HAP-1 (cell line): ENCODE data around the gene CELA1.
"Not testable (repeated sequence)": the region's sequence is repeated elsewhere in the genome, so short reads cannot be mapped to it uniquely, and the experiment has no call there.

Experiments
- DNase-seq, 2 experiments: peaks; one replicate each; pipeline ENCODE4 v3.0.0-alpha.2; 2016 to 2020; ENCODE audit warnings: low spot score in 2 of 2
- H3K27me3 ChIP-seq: fragments of 250-450 bp; sonication (Bioruptor Pico); 2 replicates; pipeline ENCODE4 v1.5.1; 2020; ENCODE audit warnings: low read depth, mild to moderate bottlenecking, moderate library complexity
- H3K36me3 ChIP-seq: fragments of 250-450 bp; sonication (Bioruptor Pico); replicated peaks from 2 replicates; pipeline ENCODE4 v1.5.1; 2020; ENCODE audit warnings: mild to moderate bottlenecking
- H3K4me1 ChIP-seq: fragments of 250-450 bp; sonication (Bioruptor Pico); 2 replicates; pipeline ENCODE4 v1.5.1; 2020; ENCODE audit warnings: mild to moderate bottlenecking
- H3K4me3 ChIP-seq: fragments of 250-450 bp; sonication (Bioruptor Pico); 2 replicates; pipeline ENCODE4 v1.5.1; 2020; ENCODE audit warnings: mild to moderate bottlenecking, moderate library complexity
- H3K9me3 ChIP-seq: fragments of 250-450 bp; sonication (Bioruptor Pico); 2 replicates; pipeline ENCODE4 v1.5.1; 2020; ENCODE audit warnings: mild to moderate bottlenecking, moderate library complexity
- in situ Hi-C: fragments of 300-500 bp; cut with MboI; formaldehyde crosslinking; loops from 3 replicates; pipeline ENCODE4 v1.14.3; 2020; ENCODE audit warnings: low sequenced_read_pairs, inconsistent platforms, mixed read lengths

CELA1 gene

DNA sequence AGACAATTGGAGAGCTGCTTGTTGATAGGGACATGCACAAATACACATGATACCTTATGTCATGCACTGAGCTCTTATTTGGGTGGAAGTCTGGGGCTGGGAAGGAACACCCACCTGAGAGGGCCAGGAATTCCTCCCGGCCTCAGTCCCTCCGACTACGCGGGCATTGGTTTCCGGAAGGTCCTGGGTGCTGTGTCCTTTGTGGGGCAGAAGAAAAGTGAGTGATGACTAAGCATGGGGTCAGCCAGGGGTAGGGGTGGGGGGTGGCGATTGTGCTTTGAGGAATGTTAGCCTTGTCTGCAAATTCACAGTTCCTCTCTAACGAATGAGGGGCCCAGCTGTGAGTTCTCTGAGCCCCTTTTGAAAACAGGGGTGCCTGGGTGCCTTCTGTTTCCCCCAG is 798 bp downstream of the CELA1 start:
- in situ Hi-C loops, result loop anchor here (25.0 kb wide), 1 partner anchor 533 kb away; no protein-coding TSS in a partner anchor
- H3K4me3 ChIP-seq, result no peak overlapping the region
- no peaks in the 10 kb centered on the region; the same call in 1 of the 2 replicates for H3K4me1 ChIP-seq

DNA sequence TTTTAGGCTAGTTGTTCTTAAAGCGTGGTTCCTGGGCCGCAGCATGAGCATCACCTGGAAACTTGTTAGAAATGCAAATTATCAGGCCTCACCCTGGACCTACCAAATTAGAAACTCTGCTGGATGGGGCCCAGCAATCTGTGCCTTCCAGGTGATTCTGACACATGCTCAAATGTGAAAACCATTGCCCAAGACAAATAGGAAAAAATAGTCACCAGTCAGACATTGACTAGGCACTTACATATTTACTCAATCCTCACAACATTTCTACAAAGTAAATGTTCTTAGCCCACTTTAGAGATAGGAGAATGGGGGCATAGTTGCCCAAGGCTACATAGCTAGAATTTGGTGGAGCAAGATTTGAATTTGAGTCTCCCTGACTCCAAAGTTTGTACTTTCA is 3.3 kb downstream of the CELA1 start:
- no peaks in the 10 kb centered on the region for H3K9me3 ChIP-seq
- DNase-seq, result no peak
- H3K36me3 ChIP-seq, result no peaks in the 10 kb centered on the region
- in situ Hi-C loops, result loop anchor here (25.0 kb wide), 1 partner anchor 531 kb away; no protein-coding TSS in a partner anchor
- H3K4me3 ChIP-seq, result no peak overlapping the region
- no peaks in the 10 kb centered on the region; the same call in 1 of the 2 replicates for H3K4me1 ChIP-seq
- H3K27me3 ChIP-seq, result no peaks in the 10 kb centered on the region

More for the DNA sequence above, 798 bp downstream of the CELA1 start:
- DNase-seq, result no peak
- no peaks in the 10 kb centered on the region for H3K36me3 ChIP-seq
- H3K9me3 ChIP-seq, result no peaks in the 10 kb centered on the region
- no peaks in the 10 kb centered on the region for H3K27me3 ChIP-seq

DNA sequence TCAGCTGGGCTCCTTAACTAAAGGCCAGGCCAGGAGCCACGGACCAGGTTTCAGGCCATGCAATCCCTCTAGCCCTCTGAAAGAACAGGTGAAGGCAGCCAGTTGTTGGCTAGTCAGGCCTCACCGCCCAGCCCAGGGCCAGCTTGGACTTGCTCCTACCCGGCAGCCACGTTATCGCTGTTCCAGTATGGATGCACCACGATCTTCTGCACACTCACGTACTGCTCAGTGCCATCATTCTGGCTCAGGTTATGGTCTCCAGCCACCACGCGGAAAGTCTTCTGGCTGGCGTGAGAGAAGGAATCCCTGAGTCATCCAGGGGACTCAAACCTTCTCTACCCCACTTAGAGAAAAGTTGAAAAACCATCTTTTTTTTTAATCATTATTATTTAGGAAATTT is 4.1 kb downstream of the CELA1 start:
- Histone ChIP-seq H3K4me3 (no peak overlapping the region), H3K4me1 (no peaks in the 10 kb centered on the region; the same call in 1 of the 2 replicates), H3K36me3 (no peaks in the 10 kb centered on the region), H3K9me3 (no peaks in the 10 kb centered on the region), H3K27me3 (no peaks in the 10 kb centered on the region)
- in situ Hi-C loops, result loop anchor here (25.0 kb wide), 1 partner anchor 530 kb away; no protein-coding TSS in a partner anchor
- no peak for DNase-seq

GRCh38 chr12:51341251-51342007 is 5.0 kb downstream of the CELA1 start:
- H3K27me3 ChIP-seq, result no peaks in the 10 kb centered on the region
- in situ Hi-C loops, result loop anchor here (25.0 kb wide), 1 partner anchor 529 kb away; no protein-coding TSS in a partner anchor
- H3K4me3 ChIP-seq, result no peak overlapping the region
- peak; percentile 80 for DNase-seq
- no peaks in the 10 kb centered on the region; the same call in 1 of the 2 replicates for H3K4me1 ChIP-seq
- no peaks in the 10 kb centered on the region for H3K36me3 ChIP-seq
- 0 out of 2 replicates have a peak, but pooled peaks cover 3% of the 10 kb centered on the region for H3K9me3 ChIP-seq

DNA sequence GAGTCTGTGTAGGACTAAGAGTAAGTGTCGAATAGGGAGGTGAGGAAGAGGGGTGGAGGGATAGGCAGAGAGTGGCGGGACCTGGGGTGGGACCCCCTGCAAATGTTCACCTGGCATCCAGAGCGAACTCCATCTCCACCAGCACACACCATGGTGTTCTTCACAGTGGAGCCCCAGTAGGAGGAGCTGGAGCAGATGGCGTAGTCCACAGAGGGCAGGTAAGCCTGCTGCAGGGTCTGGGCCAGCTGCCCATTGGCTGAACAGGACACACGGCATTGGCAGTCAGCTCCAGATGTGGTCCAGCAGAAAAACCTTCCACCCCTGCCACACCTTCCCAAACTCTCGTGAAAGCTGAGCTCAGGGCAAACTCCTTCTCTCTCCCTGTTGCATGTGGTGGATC is 6.7 kb downstream of the CELA1 start:
- H3K4me1 ChIP-seq, result no peaks in the 10 kb centered on the region; the same call in 1 of the 2 replicates
- H3K4me3 ChIP-seq, result no peak overlapping the region
- no peaks in the 10 kb centered on the region for H3K36me3 ChIP-seq
- 0 out of 2 replicates have a peak, but pooled peaks cover 3% of the 10 kb centered on the region for H3K9me3 ChIP-seq
- in situ Hi-C loops, result loop anchor here (25.0 kb wide), 1 partner anchor 527 kb away; no protein-coding TSS in a partner anchor
- DNase-seq, result no peak
- H3K27me3 ChIP-seq, result no peaks in the 10 kb centered on the region

DNA sequence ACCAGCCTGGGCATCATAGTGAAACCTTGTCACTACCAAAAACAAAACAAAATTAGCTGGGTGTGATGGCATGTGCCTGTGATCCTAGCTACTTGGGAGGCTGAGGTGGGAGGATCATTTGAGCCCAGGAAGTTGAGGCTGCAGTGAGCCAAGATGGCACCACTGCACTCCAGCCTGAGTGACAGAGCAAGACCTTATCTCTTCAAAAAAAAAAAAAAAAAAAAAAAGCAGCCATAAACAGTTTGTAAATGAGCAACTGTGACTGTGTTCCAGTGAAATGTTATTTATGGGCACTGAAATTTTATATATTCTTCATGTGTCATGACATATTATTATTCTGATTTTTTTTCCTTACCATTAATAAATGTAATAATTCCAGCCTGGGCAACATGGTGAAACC is 9.1 kb downstream of the CELA1 start:
- not testable (repeated sequence) for H3K27me3 ChIP-seq, H3K36me3 ChIP-seq, H3K4me3 ChIP-seq, H3K9me3 ChIP-seq, H3K4me1 ChIP-seq, DNase-seq
- in situ Hi-C loops, result loop anchor here (25.0 kb wide), 1 partner anchor 525 kb away; no protein-coding TSS in a partner anchor

GRCh38 chr12:51335931-51336330 is 10.5 kb downstream of the CELA1 start:
- no peaks in the 10 kb centered on the region for H3K36me3 ChIP-seq
- no peaks in the 10 kb centered on the region for H3K27me3 ChIP-seq
- H3K4me3 ChIP-seq, result no peak overlapping the region
- no peak for DNase-seq
- in situ Hi-C loops, result loop anchor here (25.0 kb wide), 1 partner anchor 524 kb away; no protein-coding TSS in a partner anchor
- 0 out of 2 replicates have a peak, but pooled peaks cover 3% of the 10 kb centered on the region for H3K9me3 ChIP-seq
- H3K4me1 ChIP-seq, result peaks cover 7% of the 10 kb centered on the region; the same call in 1 of the 2 replicates

GRCh38 chr12:51334764-51335163 is 11.7 kb downstream of the CELA1 start:
- 0 out of 2 replicates have a peak, but pooled peaks cover 3% of the 10 kb centered on the region for H3K9me3 ChIP-seq
- no peaks in the 10 kb centered on the region for H3K36me3 ChIP-seq
- no peak for DNase-seq
- no peak overlapping the region for H3K4me3 ChIP-seq
- H3K4me1 ChIP-seq, result peaks cover 7% of the 10 kb centered on the region; the same call in 1 of the 2 replicates
- no peaks in the 10 kb centered on the region for H3K27me3 ChIP-seq
- in situ Hi-C loops, result loop anchor here (25.0 kb wide), 1 partner anchor 522 kb away; no protein-coding TSS in a partner anchor

GRCh38 chr12:51333536-51333935 is 12.9 kb downstream of the CELA1 start:
- Histone ChIP-seq H3K4me1 (peaks cover 7% of the 10 kb centered on the region; the same call in 1 of the 2 replicates), H3K4me3 (no peak overlapping the region), H3K36me3 (no peaks in the 10 kb centered on the region), H3K9me3 (0 out of 2 replicates have a peak, but pooled peaks cover 3% of the 10 kb centered on the region), H3K27me3 (no peaks in the 10 kb centered on the region)
- no peak for DNase-seq
- in situ Hi-C loops, result loop anchor here (25.0 kb wide), 1 partner anchor 521 kb away; no protein-coding TSS in a partner anchor

DNA sequence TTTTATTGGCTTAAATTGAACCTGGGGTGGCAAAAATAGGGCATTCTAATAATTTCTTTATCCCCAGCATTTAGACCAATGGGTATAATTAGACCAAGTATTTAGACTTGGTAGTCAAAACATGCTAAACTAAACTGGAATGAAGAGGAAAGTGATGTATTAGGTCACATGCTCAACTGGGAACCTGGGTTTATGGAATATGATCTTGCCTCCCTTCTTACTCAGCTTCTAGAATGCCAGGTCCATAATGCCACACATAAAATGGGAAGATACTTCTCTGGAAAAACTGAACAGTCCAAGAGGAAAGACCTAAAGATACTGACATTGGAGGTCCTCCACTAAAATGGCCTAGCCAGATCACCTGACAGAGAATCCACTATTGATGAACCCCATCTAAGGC is 16.3 kb downstream of the CELA1 start:
- Histone ChIP-seq H3K4me1 (peaks cover 10% of the 10 kb centered on the region; the same call in 1 of the 2 replicates), H3K4me3 (no peak overlapping the region)

DNA sequence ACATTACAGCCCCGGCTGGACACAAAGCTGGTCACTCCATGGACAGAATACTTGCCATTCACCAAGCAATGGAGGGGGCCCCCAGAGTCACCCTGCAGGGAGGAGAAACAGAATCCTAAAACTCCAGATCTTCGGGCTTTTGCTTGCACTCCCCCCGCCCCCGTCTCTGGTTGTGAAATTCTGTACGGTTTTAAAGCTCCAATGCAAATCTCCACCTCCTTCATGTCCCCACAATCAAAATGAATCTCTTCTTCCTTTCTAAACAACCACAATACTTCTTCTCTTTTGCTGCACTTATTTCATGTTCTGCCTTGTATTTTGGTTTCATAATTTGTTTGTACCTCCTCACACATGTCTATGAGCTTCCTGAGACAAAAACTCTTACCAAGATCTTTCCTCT is 16.7 kb downstream of the CELA1 start:
- Histone ChIP-seq H3K27me3 (no peaks in the 10 kb centered on the region), H3K4me1 (peaks cover 10% of the 10 kb centered on the region; the same call in 1 of the 2 replicates), H3K4me3 (no peak overlapping the region), H3K36me3 (no peaks in the 10 kb centered on the region), H3K9me3 (no peaks in the 10 kb centered on the region)
- DNase-seq, result no peak
- in situ Hi-C loops, result loop anchor here (25.0 kb wide), 1 partner anchor 517 kb away; no protein-coding TSS in a partner anchor

More for the DNA sequence above, 16.3 kb downstream of the CELA1 start:
- no peak for DNase-seq
- in situ Hi-C loops, result loop anchor here (25.0 kb wide), 1 partner anchor 518 kb away; no protein-coding TSS in a partner anchor
- H3K36me3 ChIP-seq, result no peaks in the 10 kb centered on the region
- H3K9me3 ChIP-seq, result no peaks in the 10 kb centered on the region
- no peaks in the 10 kb centered on the region for H3K27me3 ChIP-seq

DNA sequence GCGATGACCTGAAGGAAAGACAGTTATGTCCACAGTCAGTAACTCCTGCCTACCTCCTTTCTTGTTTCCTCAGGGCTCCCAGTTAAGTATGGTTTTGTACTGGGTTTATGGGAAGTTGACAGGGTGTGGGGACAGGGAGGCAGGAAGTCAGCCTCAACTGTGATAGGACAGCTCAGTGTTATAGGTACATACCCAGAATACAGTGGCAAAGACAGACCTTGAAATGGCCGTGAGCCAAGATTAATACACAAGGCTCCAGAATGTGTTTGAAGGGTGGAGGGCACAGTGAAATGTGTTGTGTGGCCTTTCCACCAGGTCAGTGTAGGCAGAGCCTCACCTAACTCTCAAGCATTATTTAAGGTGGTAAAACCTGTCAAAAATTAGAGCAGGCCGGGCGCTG is 17.9 kb downstream of the CELA1 start:
- Histone ChIP-seq H3K27me3 (no peaks in the 10 kb centered on the region), H3K9me3 (no peaks in the 10 kb centered on the region), H3K36me3 (no peaks in the 10 kb centered on the region), H3K4me1 (peaks cover 5% of the 10 kb centered on the region; the same call in 1 of the 2 replicates), H3K4me3 (no peak overlapping the region)
- DNase-seq, result no peak
- in situ Hi-C loops, result loop anchor here (25.0 kb wide), 1 partner anchor 516 kb away; no protein-coding TSS in a partner anchor

DNA sequence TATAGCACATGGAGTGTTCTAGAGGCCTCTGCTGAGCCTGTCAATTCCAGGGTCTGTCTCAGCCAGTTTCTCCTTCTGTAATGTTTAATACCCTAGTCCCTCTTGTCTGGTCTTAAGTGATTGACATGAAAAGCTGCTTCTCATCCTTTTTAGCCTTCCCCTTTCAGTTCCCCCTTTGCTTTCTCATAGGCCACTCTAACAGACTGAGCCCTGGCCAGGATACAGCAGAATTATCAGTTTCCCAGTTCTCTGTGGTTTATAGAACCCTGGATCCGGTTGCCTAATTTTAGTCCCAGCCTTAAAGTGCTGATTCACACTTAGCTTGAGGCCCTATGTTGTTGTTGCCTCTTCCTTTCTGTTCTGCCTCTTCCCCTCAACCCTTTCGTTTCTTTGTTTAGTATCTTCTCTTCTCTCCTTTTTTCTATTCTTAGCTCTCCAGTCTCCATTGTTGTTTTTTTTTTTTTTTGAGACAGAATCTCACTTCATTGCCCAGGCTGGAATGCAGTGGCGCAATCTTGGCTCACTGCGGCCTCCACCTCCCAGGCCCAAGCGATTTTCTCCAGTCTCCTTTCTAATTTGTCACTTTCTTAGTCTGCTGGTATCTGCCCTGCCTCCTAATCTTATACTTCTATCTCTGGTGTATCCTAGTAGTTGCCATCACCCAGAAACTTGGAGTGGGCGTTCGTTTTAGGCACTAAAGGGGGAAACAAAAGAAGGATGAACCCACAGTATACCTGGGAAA is 19.6 kb downstream of the CELA1 start:
- Histone ChIP-seq H3K27me3 (no peaks in the 10 kb centered on the region), H3K9me3 (no peaks in the 10 kb centered on the region), H3K4me3 (no peak overlapping the region), H3K36me3 (no peaks in the 10 kb centered on the region), H3K4me1 (peaks cover 3% of the 10 kb centered on the region; the same call in 1 of the 2 replicates)
- DNase-seq, result no peak
- in situ Hi-C loops, result loop anchor here (25.0 kb wide), 1 partner anchor 515 kb away; no protein-coding TSS in a partner anchor
